Left ventricle myocardium inferior (tissue), 1 donor: ENCODE measurements around the gene SLC16A8. TPM values are rescaled to one million over a fixed set of nuclear protein-coding genes. Genes with fewer than 3 reads are reported as not detected.

Experiments
- DNase-seq: peaks from one replicate; pipeline ENCODE4 v3.0.0-alpha.2; 2020
- H3K27ac ChIP-seq: fragments of 200-600 bp; replicated peaks from 2 replicates; pipeline ENCODE4 v1.8.0; 2021
- H3K27me3 ChIP-seq: fragments of 200-600 bp; 2 replicates; pipeline ENCODE4 v1.8.0; 2021; ENCODE audit warnings: low read depth
- H3K36me3 ChIP-seq: fragments of 200-600 bp; 2 replicates; pipeline ENCODE4 v1.8.0; 2021
- H3K4me1 ChIP-seq: fragments of 200-600 bp; 2 replicates; pipeline ENCODE4 v1.8.0; 2021
- H3K4me3 ChIP-seq: fragments of 200-600 bp; 2 replicates; pipeline ENCODE4 v1.8.0; 2021; ENCODE audit warnings: mild to moderate bottlenecking, moderate library complexity
- H3K9me3 ChIP-seq: fragments of 200-600 bp; replicated peaks from 2 replicates; pipeline ENCODE4 v1.8.0; 2021
- intact Hi-C: fragments of 100-400 bp; cut with micrococcal nuclease; formaldehyde crosslinking; loops from one replicate; pipeline ENCODE4 v1.11.0; 2022
- total RNA-seq: library from RNA; stranded (reverse); fragmentation: NEBNext Ultra II Directional; extraction: Animal tissue kit (Norgen Biotek cat#: 25700); gene quantifications from one replicate; pipeline ENCODE4 v1.2.1, GENCODE V29; 2021
- TF ChIP-seq, protein P1 (sequence below): fragments of 200-600 bp; IDR thresholded peaks from 2 replicates; pipeline ENCODE4 v1.8.0; 2021; ENCODE audit warnings: antibody characterized with exemption, mild to moderate bottlenecking, borderline replicate concordance
- donor health status: DM: no; HTN: yes; CAD: no; lungs with severe emphysema.

The SLC16A8 gene
- total RNA-seq, 1 donor from 2014 or later = not detected

DNA sequence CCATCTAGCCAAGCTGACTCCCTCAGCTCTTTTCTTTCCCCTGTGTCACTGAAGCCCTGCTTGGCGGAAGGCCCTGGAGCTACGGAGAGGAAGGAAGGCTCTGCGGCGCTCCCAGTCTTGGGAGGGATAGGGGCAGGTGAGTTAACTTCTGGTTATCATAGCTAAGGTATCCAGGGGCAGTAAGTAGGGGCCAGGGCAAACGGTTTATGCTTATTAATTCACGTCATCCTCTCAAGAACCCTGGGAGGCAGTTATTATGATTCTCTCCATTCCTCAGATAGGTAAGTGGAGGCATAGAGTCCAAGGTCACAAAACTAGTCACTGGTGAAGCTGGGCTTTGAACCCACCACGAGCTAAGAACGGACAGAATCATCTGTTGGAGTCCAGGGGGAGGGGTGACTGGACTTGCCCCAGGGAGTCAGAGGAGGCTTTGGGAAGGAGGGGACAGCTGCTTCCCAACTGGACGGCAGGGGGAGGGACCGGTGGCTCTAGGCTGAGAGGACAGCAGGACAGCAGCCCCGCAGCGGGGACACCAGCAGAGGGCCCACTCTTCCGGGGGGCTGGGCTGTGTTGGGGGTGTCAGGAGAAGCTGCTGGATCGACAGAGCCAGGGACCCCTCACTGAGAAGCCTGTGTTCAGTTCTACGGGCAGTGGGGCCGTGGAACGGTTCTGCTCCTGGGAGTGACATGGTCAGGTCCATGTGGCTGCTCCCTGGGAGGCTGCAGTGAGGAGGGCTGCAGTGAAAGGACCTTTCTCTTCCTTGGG, 23.0 kb upstream of the SLC16A8 start:
- H3K4me3 ChIP-seq = no peak overlapping the region
- DNase-seq = no peak
- TF ChIP-seq, protein P1, sequence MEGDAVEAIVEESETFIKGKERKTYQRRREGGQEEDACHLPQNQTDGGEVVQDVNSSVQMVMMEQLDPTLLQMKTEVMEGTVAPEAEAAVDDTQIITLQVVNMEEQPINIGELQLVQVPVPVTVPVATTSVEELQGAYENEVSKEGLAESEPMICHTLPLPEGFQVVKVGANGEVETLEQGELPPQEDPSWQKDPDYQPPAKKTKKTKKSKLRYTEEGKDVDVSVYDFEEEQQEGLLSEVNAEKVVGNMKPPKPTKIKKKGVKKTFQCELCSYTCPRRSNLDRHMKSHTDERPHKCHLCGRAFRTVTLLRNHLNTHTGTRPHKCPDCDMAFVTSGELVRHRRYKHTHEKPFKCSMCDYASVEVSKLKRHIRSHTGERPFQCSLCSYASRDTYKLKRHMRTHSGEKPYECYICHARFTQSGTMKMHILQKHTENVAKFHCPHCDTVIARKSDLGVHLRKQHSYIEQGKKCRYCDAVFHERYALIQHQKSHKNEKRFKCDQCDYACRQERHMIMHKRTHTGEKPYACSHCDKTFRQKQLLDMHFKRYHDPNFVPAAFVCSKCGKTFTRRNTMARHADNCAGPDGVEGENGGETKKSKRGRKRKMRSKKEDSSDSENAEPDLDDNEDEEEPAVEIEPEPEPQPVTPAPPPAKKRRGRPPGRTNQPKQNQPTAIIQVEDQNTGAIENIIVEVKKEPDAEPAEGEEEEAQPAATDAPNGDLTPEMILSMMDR = no peak
- no peaks in the 10 kb centered on the region for H3K27me3 ChIP-seq
- H3K36me3 ChIP-seq = peaks cover 6% of the 10 kb centered on the region
- no peaks in the 10 kb centered on the region for H3K9me3 ChIP-seq
- intact Hi-C loops = no loop called here
- no peak overlapping the region for H3K27ac ChIP-seq
- H3K4me1 ChIP-seq = no peaks in the 10 kb centered on the region

DNA sequence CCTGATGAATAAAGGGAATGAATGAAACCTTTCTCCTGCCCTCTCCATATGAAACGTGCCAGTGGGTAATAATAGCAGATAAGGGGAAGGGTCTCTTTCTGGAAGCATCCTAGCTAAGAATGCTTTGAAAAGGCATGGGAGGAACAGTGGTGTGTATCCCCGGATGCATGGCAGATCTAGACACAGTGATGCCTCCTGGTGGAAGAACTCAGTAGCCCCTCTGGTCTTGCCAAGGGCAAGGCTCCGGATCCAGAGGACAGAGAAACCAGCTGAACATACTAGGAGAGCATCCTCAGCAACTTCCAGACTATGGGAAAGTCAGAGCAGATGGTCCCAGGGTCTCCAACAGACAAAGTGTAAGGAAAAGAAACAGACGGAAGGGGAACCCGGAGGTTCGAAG, 20.1 kb upstream of the SLC16A8 start:
- no peaks in the 10 kb centered on the region for H3K36me3 ChIP-seq
- no peak overlapping the region for H3K4me3 ChIP-seq
- intact Hi-C loops = no loop called here
- no peaks in the 10 kb centered on the region for H3K4me1 ChIP-seq
- no peaks in the 10 kb centered on the region for H3K27me3 ChIP-seq
- H3K27ac ChIP-seq = no peak overlapping the region
- DNase-seq = no peak
- H3K9me3 ChIP-seq = no peaks in the 10 kb centered on the region
- TF ChIP-seq, protein P1 = peak; percentile 44

DNA sequence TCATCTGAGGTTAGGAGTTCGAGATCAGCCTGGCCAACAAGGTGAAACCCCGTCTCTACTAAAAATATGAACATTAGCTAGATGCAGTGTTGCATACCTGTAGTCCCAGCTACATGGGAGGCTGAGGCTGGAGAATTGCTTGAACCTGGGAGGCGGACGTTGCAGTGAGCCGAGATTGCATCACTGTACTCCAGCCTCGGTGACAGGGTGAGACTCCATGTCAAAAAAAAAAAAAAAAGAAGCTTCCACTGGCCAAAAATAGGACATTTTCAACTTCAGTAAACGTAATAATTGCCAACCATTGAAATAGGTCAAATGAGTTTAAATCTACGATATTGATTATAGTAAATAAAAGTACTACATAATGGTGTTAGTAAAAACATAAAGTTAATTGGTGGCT, 19.7 kb upstream of the SLC16A8 start:
- Histone ChIP-seq H3K9me3 (no peaks in the 10 kb centered on the region), H3K4me3 (no peak overlapping the region), H3K36me3 (no peaks in the 10 kb centered on the region), H3K27ac (no peak overlapping the region), H3K4me1 (peaks cover under 1% of the 10 kb centered on the region), H3K27me3 (no peaks in the 10 kb centered on the region)
- no peak for DNase-seq
- intact Hi-C loops = no loop called here
- TF ChIP-seq, protein P1 = no peak

- no peaks in the 10 kb centered on the region for H3K9me3 ChIP-seq
- no peak overlapping the region for H3K4me3 ChIP-seq
- no peak for DNase-seq
- H3K27me3 ChIP-seq = no peaks in the 10 kb centered on the region
- intact Hi-C loops = no loop called here
- TF ChIP-seq, protein P1 = no peak
- H3K4me1 ChIP-seq = peaks cover 10% of the 10 kb centered on the region
- no peak overlapping the region for H3K27ac ChIP-seq
- H3K36me3 ChIP-seq = no peaks in the 10 kb centered on the region
Observed at GRCh38 chr22:38098410-38099249, 14.6 kb upstream of the SLC16A8 start.

DNA sequence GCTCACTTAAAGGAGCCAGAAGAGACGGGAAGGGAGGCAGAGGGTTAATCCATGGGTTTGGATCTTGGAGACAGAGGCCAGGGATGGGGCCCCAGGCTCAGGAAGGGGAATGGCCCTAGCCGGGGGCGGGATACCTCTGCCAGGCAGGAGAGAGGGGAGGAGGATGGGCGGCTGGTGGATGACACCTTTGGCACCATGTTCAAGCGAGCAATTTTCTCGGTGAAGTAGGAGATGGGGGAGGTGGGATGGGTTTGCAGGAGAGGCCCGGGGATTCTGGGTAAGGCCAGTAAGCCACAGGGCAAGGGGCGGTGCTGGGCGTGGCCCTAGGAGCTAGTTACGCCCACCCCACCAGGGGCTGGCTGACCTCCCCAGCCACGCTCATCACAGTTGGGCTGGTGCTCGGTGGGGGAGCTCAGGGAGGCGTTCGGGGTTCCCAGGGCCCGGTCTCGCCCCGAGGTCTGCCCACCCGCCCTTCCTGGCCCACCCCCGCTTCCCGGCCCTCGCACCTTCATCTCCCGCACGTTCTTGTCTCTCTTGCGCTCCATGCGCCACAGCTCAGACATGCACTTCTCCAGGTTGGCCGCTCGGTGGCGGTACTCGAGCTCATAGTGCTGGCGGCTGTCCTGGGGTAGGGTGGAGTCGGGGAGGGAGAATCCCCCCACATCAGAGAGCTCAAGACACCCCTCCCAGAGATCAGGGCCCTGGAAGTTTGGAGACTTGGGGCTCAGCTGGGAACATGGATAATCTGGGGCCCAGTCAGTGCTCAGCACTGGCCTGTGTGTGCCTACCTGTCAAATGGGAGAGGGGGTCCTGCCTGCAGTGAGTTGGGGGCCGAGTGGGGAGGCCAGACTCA, 13.8 kb upstream of the SLC16A8 start:
- Histone ChIP-seq H3K4me3 (no peak overlapping the region), H3K4me1 (peaks cover 10% of the 10 kb centered on the region), H3K27ac (no peak overlapping the region), H3K36me3 (no peaks in the 10 kb centered on the region), H3K27me3 (no peaks in the 10 kb centered on the region), H3K9me3 (no peaks in the 10 kb centered on the region)
- no peak for DNase-seq
- TF ChIP-seq, protein P1 = peak; percentile 31
- intact Hi-C loops = no loop called here
